Right lobe of liver (tissue), 6 donors: ENCODE data around the gene FAM222B. TPM values are rescaled to one million over a fixed set of nuclear protein-coding genes. Genes with fewer than 3 reads are reported as not detected.
A peak's percentile ranks its signal among the peaks of the same experiment; 100 is the strongest.

Source experiments
- ATAC-seq, 4 donors: fragments of 200-7000 bp; cut with Tn5 transposase; one replicate each; pipeline ENCODE4 v1.9.1; 2020; ENCODE audit warnings: mild to moderate bottlenecking in 4 of 4, moderate library complexity in 4 of 4
- DNase-seq, 3 donors: peaks; one replicate each; pipeline ENCODE4 v3.0.0-alpha.2; 2020
- H3K27ac ChIP-seq, 3 donors: fragments of 200-600 bp; one replicate each; pipeline ENCODE4 v1.8.0; 2022
- H3K27me3 ChIP-seq, 2 donors: fragments of 200-600 bp; one replicate each; pipeline ENCODE4 v1.8.0; 2022
- H3K36me3 ChIP-seq, 4 donors: fragments of 200-600 bp; sonication (generic) in 1 of 4; one replicate each; pipeline versions ENCODE4 v1.5.1 to v1.8.0; 2017 to 2022; ENCODE audit warnings: control low read depth in 1 of 4
- H3K4me1 ChIP-seq, 4 donors: fragments of 200-600 bp; sonication (generic) in 1 of 4; one replicate each; pipeline versions ENCODE4 v1.5.1 to v1.8.0; 2017 to 2022; ENCODE audit warnings: control low read depth in 1 of 4
- H3K4me3 ChIP-seq, 3 donors: fragments of 200-600 bp; one replicate each; pipeline ENCODE4 v1.8.0; 2022
- H3K9me3 ChIP-seq, 4 donors: fragments of 200-600 bp; sonication (generic) in 1 of 4; one replicate each; pipeline versions ENCODE4 v1.5.1 to v1.8.0; 2017 to 2022; ENCODE audit warnings: control low read depth in 1 of 4
- POLR2A ChIP-seq: fragments of 450-650 bp; IDR thresholded peaks from one replicate; pipeline ENCODE4 v1.6.1; 2017; ENCODE audit warnings: antibody characterized with exemption, mild to moderate bottlenecking
- WGBS: methylation state at CpG from one replicate; pipeline ENCODE4 v1.1.6; 2018; ENCODE audit warnings: low coverage, low lambda C conversion rate; ENCODE audit not compliant: insufficient coverage; ENCODE audit errors: missing lambda C conversion rate; 5-methylcytosine and 5-hydroxymethylcytosine counted together
- intact Hi-C, 2 donors: fragments of 100-400 bp; cut with DNase I; formaldehyde crosslinking; loops; one replicate each; pipeline versions ENCODE4 v1.11.2 to v1.14.1; 2022
- total RNA-seq, 6 experiments: library from RNA; depleted of rRNA in 2 of 6; stranded (reverse); fragments of >200 nt in 2 of 6; fragmentation: NEBNext Ultra II Directional in 3 of 6; extraction: Animal tissue kit (Norgen Biotek cat#: 25700) in 3 of 6; gene quantifications; one replicate each; pipeline versions ENCODE4 v1.1.0 to v1.2.4, GENCODE V29; 2016 to 2023
- TF ChIP-seq, protein P1 (sequence below), 4 donors: fragments of 200-600 bp in 3 of 4; fragments of 450-650 bp in 1 of 4; IDR thresholded peaks; one replicate each; pipeline versions ENCODE4 v1.5.1 to v1.8.0; 2016 to 2022; ENCODE audit warnings: antibody characterized with exemption in 4 of 4, mild to moderate bottlenecking in 2 of 4
- donor health status: DM: no; HTN: yes; CAD: no.
- donor health status: DM: no; HTN: no; CAD: no.
- donor health status: DM: no; HTN: no; CAD: no.
- donor health status: DM: no; HTN: yes; CAD: no.
- donor health status: DM: no; HTN: yes; CAD: no.

FAM222B gene
- total RNA-seq, 6 experiments from 2014 or later: 5.8 to 12.0 (median 8.8) TPM

- Histone ChIP-seq H3K9me3 (no peaks in the 10 kb centered on the region), H3K4me1 (peaks cover 0 to 29% (median 13%) of the 10 kb centered on the region in 4 donors), H3K27me3 (no peaks in the 10 kb centered on the region), H3K27ac (peak overlapping the region in 1 of 3 donors; percentile 98), H3K36me3 (peaks cover 5 to 44% (median 13%) of the 10 kb centered on the region in 4 donors), H3K4me3 (peak overlapping the region in 2 of 3 donors; percentile 89 to 91)
- WGBS: 10% methylated on average over 2 of the region's 5 CpGs
- intact Hi-C loops: no loop called here
- ATAC-seq (peak; percentile 0 to 11 (median 7)), DNase-seq (peak in 2 of 3 donors; percentile 69 to 77)
- TF ChIP-seq POLR2A: no peak
- TF ChIP-seq, protein P1, sequence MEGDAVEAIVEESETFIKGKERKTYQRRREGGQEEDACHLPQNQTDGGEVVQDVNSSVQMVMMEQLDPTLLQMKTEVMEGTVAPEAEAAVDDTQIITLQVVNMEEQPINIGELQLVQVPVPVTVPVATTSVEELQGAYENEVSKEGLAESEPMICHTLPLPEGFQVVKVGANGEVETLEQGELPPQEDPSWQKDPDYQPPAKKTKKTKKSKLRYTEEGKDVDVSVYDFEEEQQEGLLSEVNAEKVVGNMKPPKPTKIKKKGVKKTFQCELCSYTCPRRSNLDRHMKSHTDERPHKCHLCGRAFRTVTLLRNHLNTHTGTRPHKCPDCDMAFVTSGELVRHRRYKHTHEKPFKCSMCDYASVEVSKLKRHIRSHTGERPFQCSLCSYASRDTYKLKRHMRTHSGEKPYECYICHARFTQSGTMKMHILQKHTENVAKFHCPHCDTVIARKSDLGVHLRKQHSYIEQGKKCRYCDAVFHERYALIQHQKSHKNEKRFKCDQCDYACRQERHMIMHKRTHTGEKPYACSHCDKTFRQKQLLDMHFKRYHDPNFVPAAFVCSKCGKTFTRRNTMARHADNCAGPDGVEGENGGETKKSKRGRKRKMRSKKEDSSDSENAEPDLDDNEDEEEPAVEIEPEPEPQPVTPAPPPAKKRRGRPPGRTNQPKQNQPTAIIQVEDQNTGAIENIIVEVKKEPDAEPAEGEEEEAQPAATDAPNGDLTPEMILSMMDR (IDR thresholded peaks at IDR 0.05): no peak
Measured at GRCh38 chr17:28746611-28747050, 96.0 kb downstream of the FAM222B start.

- Histone ChIP-seq H3K36me3 (peaks cover 5 to 37% (median 13%) of the 10 kb centered on the region in 4 donors), H3K4me3 (peak overlapping the region; percentile 87 to 91 (median 89)), H3K9me3 (no peaks in the 10 kb centered on the region), H3K4me1 (peaks cover 0 to 29% (median 13%) of the 10 kb centered on the region in 4 donors), H3K27me3 (no peaks in the 10 kb centered on the region), H3K27ac (peak overlapping the region; percentile 96 to 98 (median 97))
- 17% methylated on average over 1 of the region's 4 CpGs for WGBS
- TF ChIP-seq POLR2A: peak; percentile 27
- TF ChIP-seq, protein P1 (IDR thresholded peaks at IDR 0.05): no peak
- DNase-seq: peak; percentile 84 to 85 (median 84)
- intact Hi-C loops: no loop called here
- peak; percentile 43 to 65 (median 52) for ATAC-seq
Measured at GRCh38 chr17:28745786-28746411, 96.7 kb downstream of the FAM222B start.

- intact Hi-C loops: no loop called here
- Histone ChIP-seq H3K4me3 (peak overlapping the region; percentile 87 to 91 (median 89)), H3K36me3 (peaks cover 5 to 29% (median 9%) of the 10 kb centered on the region in 4 donors), H3K4me1 (peaks cover 0 to 29% (median 13%) of the 10 kb centered on the region in 4 donors), H3K27me3 (no peaks in the 10 kb centered on the region), H3K9me3 (no peaks in the 10 kb centered on the region), H3K27ac (peak overlapping the region; percentile 96 to 98 (median 97))
- 2% methylated on average over 14 of the region's 31 CpGs for WGBS
- no peak for TF ChIP-seq POLR2A
- TF ChIP-seq, protein P1 (IDR thresholded peaks at IDR 0.05): no peak
- ATAC-seq (peak; percentile 1 to 11 (median 10)), DNase-seq (peak in 2 of 3 donors; percentile 54 to 63)
Measured at GRCh38 chr17:28744972-28745785, 97.4 kb downstream of the FAM222B start.

- DNase-seq (peak; percentile 68 to 79 (median 76)), ATAC-seq (peak; percentile 8 to 42 (median 24))
- Histone ChIP-seq H3K9me3 (no peaks in the 10 kb centered on the region), H3K27ac (peak overlapping the region; percentile 96 to 98 (median 97)), H3K4me3 (peak overlapping the region; percentile 87 to 91 (median 89)), H3K36me3 (peaks cover 5 to 24% (median 9%) of the 10 kb centered on the region in 4 donors), H3K4me1 (peaks cover 0 to 29% (median 13%) of the 10 kb centered on the region in 4 donors), H3K27me3 (no peaks in the 10 kb centered on the region)
- TF ChIP-seq, protein P1 (IDR thresholded peaks at IDR 0.05): no peak
- TF ChIP-seq POLR2A: no peak
- 0% methylated on average over 20 of the region's 61 CpGs for WGBS
- intact Hi-C loops: no loop called here
Measured at GRCh38 chr17:28744104-28744971, 98.3 kb downstream of the FAM222B start.
